ENCODE results near the gene CAPZB. TPM values are rescaled to one million over a fixed set of nuclear protein-coding genes. Genes with fewer than 3 reads are reported as not detected.
A peak's percentile ranks its signal among the peaks of the same experiment; 100 is the strongest.

CAPZB gene
- total RNA-seq, 2 donors from 2014 or later, result 291 to 399 TPM

DNA sequence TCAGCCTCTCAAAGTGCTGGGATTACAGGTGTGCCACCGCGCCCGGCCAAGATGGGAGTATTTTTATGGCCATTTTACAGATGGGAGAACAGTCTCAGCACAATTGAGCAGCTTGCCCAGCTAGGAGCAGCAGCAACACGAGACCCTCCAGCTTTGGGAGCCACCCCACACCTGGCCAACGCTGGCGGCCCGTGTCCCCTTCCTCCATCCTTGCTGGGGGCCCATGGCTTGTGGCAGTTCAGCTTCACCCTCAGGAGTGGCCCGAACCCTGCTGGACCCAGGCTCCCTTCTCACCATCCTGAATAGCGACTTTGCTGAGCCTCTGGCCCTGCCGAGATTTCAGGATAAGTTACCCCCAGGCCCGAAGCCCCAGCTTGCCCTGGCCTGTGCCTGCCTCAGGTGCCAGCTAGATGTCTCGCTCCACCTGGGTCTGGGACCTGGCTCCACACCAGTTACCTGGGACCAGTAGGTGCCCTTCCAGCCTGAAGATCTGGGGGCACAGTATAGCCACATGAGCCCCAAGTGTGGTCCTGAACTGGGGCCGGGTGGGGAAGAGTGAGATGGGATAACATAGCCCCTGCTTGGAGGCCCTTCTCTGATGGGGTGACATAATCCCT, 154.0 kb downstream of the CAPZB start:
- no peak overlapping the region for H3K27ac Mint-ChIP-seq
- no peaks in the 10 kb centered on the region for H3K36me3 Mint-ChIP-seq (ENCODE audit: low read depth)
- ATAC-seq (replicated peaks), result no peak
- no peaks in the 10 kb centered on the region for H3K27me3 Mint-ChIP-seq
- no peak overlapping the region for H3K4me3 Mint-ChIP-seq
- no peaks in the 10 kb centered on the region for H3K9me3 Mint-ChIP-seq
- H3K4me1 Mint-ChIP-seq, result peaks cover 8% of the 10 kb centered on the region

DNA sequence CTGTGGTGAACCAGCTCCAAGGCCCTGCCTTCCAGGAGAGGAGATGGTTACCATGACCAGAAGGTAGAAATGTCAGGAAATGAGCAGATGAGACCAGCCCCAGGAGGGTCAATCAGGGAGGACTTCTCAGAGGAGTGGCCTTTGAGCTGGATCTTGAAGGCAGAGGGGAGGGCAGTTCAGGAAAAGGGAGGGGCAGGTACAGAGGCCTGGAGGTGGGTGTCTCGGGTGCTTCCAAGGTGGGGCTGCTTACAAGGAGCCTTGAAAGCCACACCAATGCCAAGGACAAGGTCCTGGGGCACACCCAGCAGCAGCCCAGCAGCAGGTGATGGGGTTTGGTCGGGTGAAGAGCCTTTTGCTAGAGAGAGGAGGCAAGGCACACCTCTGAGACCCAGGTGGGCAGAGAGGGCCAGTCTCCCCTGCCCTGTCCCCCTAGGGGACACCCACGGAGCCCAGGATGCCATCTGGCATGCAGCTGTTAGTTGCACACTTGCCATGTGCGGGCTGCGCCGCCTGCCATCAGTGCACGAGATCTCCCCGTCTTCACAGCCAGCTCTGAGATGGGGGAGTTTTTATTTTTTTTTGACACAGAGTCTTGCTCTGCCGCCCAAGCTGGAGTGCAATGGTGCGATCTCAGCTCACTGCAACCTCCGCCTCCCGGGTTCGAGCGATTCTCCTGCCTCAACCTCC, 154.7 kb downstream of the CAPZB start:
- no peak overlapping the region for H3K4me3 Mint-ChIP-seq
- no peaks in the 10 kb centered on the region for H3K9me3 Mint-ChIP-seq
- H3K4me1 Mint-ChIP-seq, result peaks cover 4% of the 10 kb centered on the region
- no peaks in the 10 kb centered on the region for H3K36me3 Mint-ChIP-seq (ENCODE audit: low read depth)
- no peak for ATAC-seq (replicated peaks)
- H3K27ac Mint-ChIP-seq, result peak overlapping the region; percentile 24
- H3K27me3 Mint-ChIP-seq, result no peaks in the 10 kb centered on the region

- peaks cover 4% of the 10 kb centered on the region for H3K4me1 Mint-ChIP-seq
- no peaks in the 10 kb centered on the region for H3K9me3 Mint-ChIP-seq
- H3K27ac Mint-ChIP-seq, result peak overlapping the region; percentile 24
- H3K27me3 Mint-ChIP-seq, result no peaks in the 10 kb centered on the region
- H3K4me3 Mint-ChIP-seq, result no peak overlapping the region
- no peaks in the 10 kb centered on the region for H3K36me3 Mint-ChIP-seq (ENCODE audit: low read depth)
- ATAC-seq (replicated peaks), result no peak
Measured at GRCh38 chr1:19329611-19330010, 155.7 kb downstream of the CAPZB start.

GRCh38 chr1:19329188-19329587, 156.2 kb downstream of the CAPZB start:
- Mint-ChIP-seq H3K27ac (peak overlapping the region; percentile 24), H3K4me1 (peaks cover 4% of the 10 kb centered on the region), H3K36me3 (ENCODE audit: low read depth) (no peaks in the 10 kb centered on the region), H3K4me3 (no peak overlapping the region), H3K27me3 (no peaks in the 10 kb centered on the region), H3K9me3 (no peaks in the 10 kb centered on the region)
- ATAC-seq (replicated peaks), result no peak

- Mint-ChIP-seq H3K4me3 (no peak overlapping the region), H3K36me3 (ENCODE audit: low read depth) (no peaks in the 10 kb centered on the region), H3K4me1 (peaks cover 4% of the 10 kb centered on the region)
Measured at GRCh38 chr1:19328486-19328885, 156.9 kb downstream of the CAPZB start.

GRCh38 chr1:19327736-19328135, 157.6 kb downstream of the CAPZB start:
- H3K27ac Mint-ChIP-seq, result no peak overlapping the region
- no peak overlapping the region for H3K4me3 Mint-ChIP-seq
- H3K27me3 Mint-ChIP-seq, result no peaks in the 10 kb centered on the region
- H3K36me3 Mint-ChIP-seq (ENCODE audit: low read depth), result no peaks in the 10 kb centered on the region
- no peak for ATAC-seq (replicated peaks)
- H3K9me3 Mint-ChIP-seq, result no peaks in the 10 kb centered on the region
- H3K4me1 Mint-ChIP-seq, result peaks cover 4% of the 10 kb centered on the region

More at GRCh38 chr1:19328486-19328885, 156.9 kb downstream of the CAPZB start:
- Mint-ChIP-seq H3K27me3 (no peaks in the 10 kb centered on the region), H3K9me3 (no peaks in the 10 kb centered on the region), H3K27ac (no peak overlapping the region)
- peak; percentile 4 for ATAC-seq (replicated peaks)

DNA sequence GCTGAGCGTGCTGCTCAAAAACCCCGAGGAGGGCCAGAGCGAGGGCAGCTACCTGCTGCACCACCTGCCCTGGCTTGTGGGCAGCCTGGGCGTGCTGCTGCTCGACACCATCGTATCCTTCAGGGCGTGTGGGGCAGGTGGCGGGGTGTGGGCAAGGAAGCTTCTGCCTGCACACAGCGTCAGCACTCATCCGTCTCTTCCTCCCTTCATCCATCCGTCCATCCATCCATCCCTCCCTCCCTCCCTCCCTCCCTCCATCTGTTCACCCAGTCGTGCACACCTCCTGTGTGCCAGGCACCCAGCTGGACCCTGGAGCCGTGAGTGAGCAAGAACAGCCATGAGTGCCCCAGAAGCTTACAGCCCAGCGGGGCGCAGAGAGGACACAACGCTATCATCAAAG, 158.0 kb downstream of the CAPZB start:
- Mint-ChIP-seq H3K27ac (no peak overlapping the region), H3K27me3 (no peaks in the 10 kb centered on the region), H3K4me3 (no peak overlapping the region), H3K36me3 (ENCODE audit: low read depth) (peaks cover 2% of the 10 kb centered on the region), H3K4me1 (peaks cover 4% of the 10 kb centered on the region), H3K9me3 (no peaks in the 10 kb centered on the region)
- ATAC-seq (replicated peaks), result no peak

GRCh38 chr1:19326748-19327065, 158.6 kb downstream of the CAPZB start:
- H3K9me3 Mint-ChIP-seq, result no peaks in the 10 kb centered on the region
- H3K27ac Mint-ChIP-seq, result no peak overlapping the region
- peaks cover 6% of the 10 kb centered on the region for H3K36me3 Mint-ChIP-seq (ENCODE audit: low read depth)
- peaks cover 4% of the 10 kb centered on the region for H3K4me1 Mint-ChIP-seq
- no peaks in the 10 kb centered on the region for H3K27me3 Mint-ChIP-seq
- H3K4me3 Mint-ChIP-seq, result no peak overlapping the region
- no peak for ATAC-seq (replicated peaks)

GRCh38 chr1:19325958-19326747, 159.2 kb downstream of the CAPZB start:
- H3K27me3 Mint-ChIP-seq, result no peaks in the 10 kb centered on the region
- no peak for ATAC-seq (replicated peaks)
- H3K36me3 Mint-ChIP-seq (ENCODE audit: low read depth), result peaks cover 8% of the 10 kb centered on the region
- H3K4me1 Mint-ChIP-seq, result peaks cover 4% of the 10 kb centered on the region
- no peak overlapping the region for H3K4me3 Mint-ChIP-seq
- no peak overlapping the region for H3K27ac Mint-ChIP-seq
- H3K9me3 Mint-ChIP-seq, result no peaks in the 10 kb centered on the region

- Mint-ChIP-seq H3K4me1 (peaks cover 4% of the 10 kb centered on the region), H3K4me3 (no peak overlapping the region), H3K9me3 (no peaks in the 10 kb centered on the region), H3K27ac (no peak overlapping the region), H3K27me3 (no peaks in the 10 kb centered on the region), H3K36me3 (ENCODE audit: low read depth) (peaks cover 11% of the 10 kb centered on the region)
- no peak for ATAC-seq (replicated peaks)
Measured at GRCh38 chr1:19325368-19325957, 159.9 kb downstream of the CAPZB start.

DNA sequence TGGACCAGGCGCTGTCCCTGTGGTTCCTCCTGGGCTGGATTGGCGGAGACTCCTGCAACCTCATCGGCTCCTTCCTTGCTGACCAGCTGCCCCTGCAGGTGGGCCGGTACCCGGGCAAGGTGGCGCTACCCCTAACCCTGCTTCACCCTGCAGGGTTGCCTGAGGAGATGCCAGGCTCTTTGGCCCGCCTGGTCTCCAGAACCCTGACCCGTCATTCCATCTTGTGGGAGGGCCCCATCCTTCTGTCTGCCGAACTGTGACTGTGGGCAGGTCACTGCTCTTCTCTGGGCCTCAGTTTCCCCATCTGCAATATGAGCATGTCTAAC, 160.7 kb downstream of the CAPZB start:
- Mint-ChIP-seq H3K36me3 (ENCODE audit: low read depth) (peaks cover 11% of the 10 kb centered on the region), H3K27ac (no peak overlapping the region), H3K9me3 (no peaks in the 10 kb centered on the region), H3K4me1 (peaks cover 3% of the 10 kb centered on the region), H3K27me3 (no peaks in the 10 kb centered on the region), H3K4me3 (no peak overlapping the region)
- ATAC-seq (replicated peaks), result no peak

GRCh38 chr1:19323987-19324664, 161.2 kb downstream of the CAPZB start:
- no peak overlapping the region for H3K4me3 Mint-ChIP-seq
- H3K9me3 Mint-ChIP-seq, result no peaks in the 10 kb centered on the region
- ATAC-seq (replicated peaks), result no peak
- no peaks in the 10 kb centered on the region for H3K4me1 Mint-ChIP-seq
- H3K36me3 Mint-ChIP-seq (ENCODE audit: low read depth), result peaks cover 11% of the 10 kb centered on the region
- H3K27me3 Mint-ChIP-seq, result no peaks in the 10 kb centered on the region
- H3K27ac Mint-ChIP-seq, result no peak overlapping the region

DNA sequence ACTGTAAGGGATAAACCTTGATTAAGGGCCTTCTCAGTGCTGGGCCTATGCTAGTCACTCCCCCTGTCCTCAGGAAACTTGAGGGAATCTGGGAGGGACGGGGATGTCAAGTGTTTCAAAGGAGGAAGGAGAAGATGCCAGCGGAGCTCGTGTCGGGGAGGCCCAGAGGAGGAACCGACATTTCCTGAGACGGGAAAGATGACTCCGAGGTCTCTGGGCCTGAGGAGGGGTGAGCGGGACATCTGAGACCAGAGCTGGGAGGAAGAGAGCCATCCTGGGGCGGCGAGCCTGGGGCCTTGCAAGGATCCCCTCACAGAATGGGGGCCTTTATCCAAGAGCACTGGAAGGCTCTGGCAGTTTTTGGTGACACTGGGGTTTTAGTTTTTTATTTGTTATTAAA, 162.9 kb downstream of the CAPZB start:
- Mint-ChIP-seq H3K36me3 (ENCODE audit: low read depth) (peaks cover 15% of the 10 kb centered on the region), H3K4me1 (no peaks in the 10 kb centered on the region), H3K27me3 (no peaks in the 10 kb centered on the region), H3K4me3 (no peak overlapping the region), H3K9me3 (no peaks in the 10 kb centered on the region), H3K27ac (no peak overlapping the region)
- no peak for ATAC-seq (replicated peaks)

DNA sequence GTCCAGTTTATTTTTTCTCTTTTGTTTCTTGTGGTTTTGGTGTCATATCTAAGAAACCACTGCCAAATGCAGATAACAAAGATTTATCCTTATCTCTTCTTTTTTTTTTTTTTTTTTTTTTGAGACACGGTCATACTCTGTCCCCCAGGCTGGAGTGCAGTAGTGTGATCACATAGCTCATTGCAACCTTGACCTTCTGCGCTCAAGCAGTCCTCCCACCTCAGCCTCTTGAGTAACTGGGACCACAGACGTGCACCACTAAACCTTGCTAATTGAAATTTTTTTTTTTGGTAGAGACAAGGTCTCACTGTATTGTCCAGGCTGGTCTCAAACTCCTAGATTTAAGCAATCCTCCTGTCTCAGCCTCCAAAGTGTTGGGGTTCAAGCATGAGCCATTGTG, 164.3 kb downstream of the CAPZB start:
- no peak for ATAC-seq (replicated peaks)
- no peak overlapping the region for H3K4me3 Mint-ChIP-seq
- H3K27ac Mint-ChIP-seq, result no peak overlapping the region

More for the DNA sequence above, 164.3 kb downstream of the CAPZB start:
- peaks cover 1% of the 10 kb centered on the region for H3K4me1 Mint-ChIP-seq
- no peaks in the 10 kb centered on the region for H3K9me3 Mint-ChIP-seq
- H3K36me3 Mint-ChIP-seq (ENCODE audit: low read depth), result peaks cover 15% of the 10 kb centered on the region
- no peaks in the 10 kb centered on the region for H3K27me3 Mint-ChIP-seq
